GM23338 (cell line): ENCODE measurements around the gene KCNB1.

Experiments used
- CREB1 ChIP-seq: fragments of 250-450 bp; sonication (Bioruptor Pico); IDR thresholded peaks from 2 replicates; pipeline ENCODE4 v1.5.0; 2020; ENCODE audit warnings: low read depth, mild to moderate bottlenecking, moderate library complexity
- EZH2 ChIP-seq: fragments of 200-600 bp; sonication (generic); IDR thresholded peaks from one replicate; pipeline ENCODE4 v1.8.0; 2017; ENCODE audit warnings: antibody characterized with exemption, mild to moderate bottlenecking, low read depth; ENCODE audit not compliant: unreplicated experiment
- EZH2phosphoT487 ChIP-seq: fragments of 200-600 bp; sonication (generic); IDR thresholded peaks from one replicate; pipeline ENCODE4 v1.8.1; 2018; ENCODE audit warnings: antibody characterized with exemption; ENCODE audit not compliant: unreplicated experiment
- JUNB ChIP-seq: IDR thresholded peaks from one replicate; pipeline ENCODE4 v1.6.1; 2016; ENCODE audit warnings: antibody characterized with exemption; ENCODE audit not compliant: unreplicated experiment
- POLR2AphosphoS5 ChIP-seq: IDR thresholded peaks from 2 replicates; pipeline ENCODE4 v1.6.1; 2016; ENCODE audit warnings: antibody characterized with exemption, low read depth
- STAT1 ChIP-seq: IDR thresholded peaks from one replicate; pipeline ENCODE4 v1.6.1; 2016; ENCODE audit warnings: antibody characterized with exemption; ENCODE audit not compliant: unreplicated experiment
- ZNF114 ChIP-seq: fragments of 250-450 bp; sonication (Bioruptor Pico); IDR thresholded peaks from 2 replicates; pipeline ENCODE4 v1.5.0; 2020; ENCODE audit warnings: mild to moderate bottlenecking, moderate library complexity
- ZNF331 ChIP-seq: fragments of 250-450 bp; sonication (Bioruptor Pico); IDR thresholded peaks from 2 replicates; pipeline ENCODE4 v1.5.0; 2020; ENCODE audit warnings: low read depth, mild to moderate bottlenecking, moderate library complexity
- TF ChIP-seq, protein P1 (sequence below), 2 experiments: fragments of 200-600 bp in 1 of 2; sonication (generic) in 1 of 2; conservative IDR thresholded peaks; 2 replicates each; pipeline versions ENCODE4 v1.5.1 to v1.6.1; 2016 to 2017; ENCODE audit warnings: antibody characterized with exemption in 2 of 2, low read depth in 2 of 2, mild to moderate bottlenecking in 2 of 2, moderate library complexity in 1 of 2
- TF ChIP-seq, protein P2 (sequence below): IDR thresholded peaks from one replicate; pipeline ENCODE4 v1.6.1; 2018; ENCODE audit warnings: antibody characterized with exemption; ENCODE audit not compliant: unreplicated experiment

DNA sequence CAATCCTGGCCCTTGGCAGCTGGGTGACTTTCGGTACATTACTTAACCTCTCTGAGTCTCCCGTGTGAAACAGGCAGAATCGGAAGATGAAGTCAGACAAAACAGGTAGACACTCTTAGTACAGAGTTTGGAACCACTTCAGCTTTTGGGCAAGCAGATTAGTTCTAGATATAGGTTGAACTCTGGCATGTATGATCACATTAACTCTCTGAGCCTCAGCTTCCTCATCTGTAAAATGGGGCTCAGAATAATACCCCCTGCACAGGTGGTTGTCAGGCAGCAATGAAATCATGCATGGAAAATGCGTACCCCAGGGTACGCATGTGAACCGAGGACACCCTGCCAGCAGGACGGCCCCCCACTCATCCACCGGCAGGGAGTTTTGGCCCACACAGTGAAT lies 87.7 kb downstream of the KCNB1 start:
- TF ChIP-seq, protein P1, sequence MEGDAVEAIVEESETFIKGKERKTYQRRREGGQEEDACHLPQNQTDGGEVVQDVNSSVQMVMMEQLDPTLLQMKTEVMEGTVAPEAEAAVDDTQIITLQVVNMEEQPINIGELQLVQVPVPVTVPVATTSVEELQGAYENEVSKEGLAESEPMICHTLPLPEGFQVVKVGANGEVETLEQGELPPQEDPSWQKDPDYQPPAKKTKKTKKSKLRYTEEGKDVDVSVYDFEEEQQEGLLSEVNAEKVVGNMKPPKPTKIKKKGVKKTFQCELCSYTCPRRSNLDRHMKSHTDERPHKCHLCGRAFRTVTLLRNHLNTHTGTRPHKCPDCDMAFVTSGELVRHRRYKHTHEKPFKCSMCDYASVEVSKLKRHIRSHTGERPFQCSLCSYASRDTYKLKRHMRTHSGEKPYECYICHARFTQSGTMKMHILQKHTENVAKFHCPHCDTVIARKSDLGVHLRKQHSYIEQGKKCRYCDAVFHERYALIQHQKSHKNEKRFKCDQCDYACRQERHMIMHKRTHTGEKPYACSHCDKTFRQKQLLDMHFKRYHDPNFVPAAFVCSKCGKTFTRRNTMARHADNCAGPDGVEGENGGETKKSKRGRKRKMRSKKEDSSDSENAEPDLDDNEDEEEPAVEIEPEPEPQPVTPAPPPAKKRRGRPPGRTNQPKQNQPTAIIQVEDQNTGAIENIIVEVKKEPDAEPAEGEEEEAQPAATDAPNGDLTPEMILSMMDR (conservative IDR thresholded peaks at IDR 0.05; ENCODE audit: low read depth in 2 of 2) = no peak
- no peak for TF ChIP-seq CREB1 (CRISPR knock-in tag)
- TF ChIP-seq, protein P2, sequence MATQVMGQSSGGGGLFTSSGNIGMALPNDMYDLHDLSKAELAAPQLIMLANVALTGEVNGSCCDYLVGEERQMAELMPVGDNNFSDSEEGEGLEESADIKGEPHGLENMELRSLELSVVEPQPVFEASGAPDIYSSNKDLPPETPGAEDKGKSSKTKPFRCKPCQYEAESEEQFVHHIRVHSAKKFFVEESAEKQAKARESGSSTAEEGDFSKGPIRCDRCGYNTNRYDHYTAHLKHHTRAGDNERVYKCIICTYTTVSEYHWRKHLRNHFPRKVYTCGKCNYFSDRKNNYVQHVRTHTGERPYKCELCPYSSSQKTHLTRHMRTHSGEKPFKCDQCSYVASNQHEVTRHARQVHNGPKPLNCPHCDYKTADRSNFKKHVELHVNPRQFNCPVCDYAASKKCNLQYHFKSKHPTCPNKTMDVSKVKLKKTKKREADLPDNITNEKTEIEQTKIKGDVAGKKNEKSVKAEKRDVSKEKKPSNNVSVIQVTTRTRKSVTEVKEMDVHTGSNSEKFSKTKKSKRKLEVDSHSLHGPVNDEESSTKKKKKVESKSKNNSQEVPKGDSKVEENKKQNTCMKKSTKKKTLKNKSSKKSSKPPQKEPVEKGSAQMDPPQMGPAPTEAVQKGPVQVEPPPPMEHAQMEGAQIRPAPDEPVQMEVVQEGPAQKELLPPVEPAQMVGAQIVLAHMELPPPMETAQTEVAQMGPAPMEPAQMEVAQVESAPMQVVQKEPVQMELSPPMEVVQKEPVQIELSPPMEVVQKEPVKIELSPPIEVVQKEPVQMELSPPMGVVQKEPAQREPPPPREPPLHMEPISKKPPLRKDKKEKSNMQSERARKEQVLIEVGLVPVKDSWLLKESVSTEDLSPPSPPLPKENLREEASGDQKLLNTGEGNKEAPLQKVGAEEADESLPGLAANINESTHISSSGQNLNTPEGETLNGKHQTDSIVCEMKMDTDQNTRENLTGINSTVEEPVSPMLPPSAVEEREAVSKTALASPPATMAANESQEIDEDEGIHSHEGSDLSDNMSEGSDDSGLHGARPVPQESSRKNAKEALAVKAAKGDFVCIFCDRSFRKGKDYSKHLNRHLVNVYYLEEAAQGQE = no peak
- no peak for TF ChIP-seq EZH2phosphoT487
- no peak for TF ChIP-seq POLR2AphosphoS5
- no peak for TF ChIP-seq EZH2
- TF ChIP-seq STAT1 = no peak
- TF ChIP-seq ZNF331 (CRISPR knock-in tag) = no peak
- TF ChIP-seq JUNB = no peak
- no peak for TF ChIP-seq ZNF114
